HG02623 (cell line): ENCODE results near the gene CILP2.

Experiments used
- ATAC-seq: cut with Tn5 transposase; IDR thresholded peaks from one replicate; pipeline ENCODE4 v1.9.1; 2021; ENCODE audit warnings: moderate library complexity; ENCODE audit not compliant: unreplicated experiment

Gene CILP2

GRCh38 chr19:19529783-19530422 lies 8.2 kb upstream of the CILP2 start:
- no peak for ATAC-seq

GRCh38 chr19:19530423-19530804 lies 7.7 kb upstream of the CILP2 start:
- no peak for ATAC-seq

- ATAC-seq = no peak
Measured at GRCh38 chr19:19530889-19531288, 7.2 kb upstream of the CILP2 start.

- ATAC-seq = no peak
Measured at GRCh38 chr19:19531951-19532805, 5.9 kb upstream of the CILP2 start.

GRCh38 chr19:19532806-19533701 lies 5.0 kb upstream of the CILP2 start:
- ATAC-seq = no peak

GRCh38 chr19:19533841-19534240 lies 4.2 kb upstream of the CILP2 start:
- ATAC-seq = no peak

GRCh38 chr19:19534556-19535265 lies 3.4 kb upstream of the CILP2 start:
- no peak for ATAC-seq

GRCh38 chr19:19535311-19536191 lies 2.5 kb upstream of the CILP2 start:
- ATAC-seq = no peak

GRCh38 chr19:19537075-19538048 lies 703 bp upstream of the CILP2 start:
- no peak for ATAC-seq

GRCh38 chr19:19538785-19539166 lies 711 bp downstream of the CILP2 start:
- ATAC-seq = no peak

GRCh38 chr19:19539698-19540063 lies 1.6 kb downstream of the CILP2 start:
- no peak for ATAC-seq

- no peak for ATAC-seq
Measured at GRCh38 chr19:19540064-19540714, 2.1 kb downstream of the CILP2 start.

- no peak for ATAC-seq
Measured at GRCh38 chr19:19540715-19541515, 2.9 kb downstream of the CILP2 start.

- no peak for ATAC-seq
Measured at GRCh38 chr19:19541616-19542015, 3.6 kb downstream of the CILP2 start.

GRCh38 chr19:19542507-19542906 lies 4.4 kb downstream of the CILP2 start:
- ATAC-seq = no peak

GRCh38 chr19:19543101-19543500 lies 5.0 kb downstream of the CILP2 start:
- no peak for ATAC-seq

- ATAC-seq = no peak
Measured at GRCh38 chr19:19543640-19544039, 5.6 kb downstream of the CILP2 start.
